Measurements from ENCODE around the gene PLCB3. TPM values are rescaled to one million over a fixed set of nuclear protein-coding genes. Genes with fewer than 3 reads are reported as not detected.

The PLCB3 gene
- total RNA-seq, 1 donor = 25.3 TPM

GRCh38 chr11:64233913-64234586 lies 17.3 kb upstream of the PLCB3 start, which contains the start of gene VEGFB:
Gene VEGFB, plus strand, starts transcription at chr11:64234584. Its CDS starts 250 bp downstream, at chr11:64234834.
- H3K4me3 ChIP-seq (ENCODE audit: insufficient read depth, low read length) = peak within 1 kb of the TSS; percentile 77
- no peak within 1 kb of the TSS for H3K27ac ChIP-seq (ENCODE audit: low read depth, low read length)
- no peak within 1 kb of the TSS for H2AFZ ChIP-seq (ENCODE audit: low read length)
- H3K4me2 ChIP-seq (ENCODE audit: insufficient read depth, low read length) = peak within 1 kb of the TSS; percentile 83
- H3K27me3 ChIP-seq (ENCODE audit: insufficient read depth, low read length) = no peaks in the 10 kb centered on the region
- peaks cover 17% of the 10 kb centered on the region for H3K4me1 ChIP-seq (ENCODE audit: insufficient read depth, low read length)
- H4K20me1 ChIP-seq (ENCODE audit: insufficient read depth, low read length) = peaks cover 8% of the 10 kb centered on the region
- DNase-seq (ENCODE audit: insufficient read length, low spot score, missing footprints) = peak; percentile 94
- no peaks in the 10 kb centered on the region for H3K9me3 ChIP-seq (ENCODE audit: low read depth, low read length)
- peaks cover 10% of the 10 kb centered on the region for H3K79me2 ChIP-seq (ENCODE audit: insufficient read depth, low read length)
- TF ChIP-seq, protein P1, sequence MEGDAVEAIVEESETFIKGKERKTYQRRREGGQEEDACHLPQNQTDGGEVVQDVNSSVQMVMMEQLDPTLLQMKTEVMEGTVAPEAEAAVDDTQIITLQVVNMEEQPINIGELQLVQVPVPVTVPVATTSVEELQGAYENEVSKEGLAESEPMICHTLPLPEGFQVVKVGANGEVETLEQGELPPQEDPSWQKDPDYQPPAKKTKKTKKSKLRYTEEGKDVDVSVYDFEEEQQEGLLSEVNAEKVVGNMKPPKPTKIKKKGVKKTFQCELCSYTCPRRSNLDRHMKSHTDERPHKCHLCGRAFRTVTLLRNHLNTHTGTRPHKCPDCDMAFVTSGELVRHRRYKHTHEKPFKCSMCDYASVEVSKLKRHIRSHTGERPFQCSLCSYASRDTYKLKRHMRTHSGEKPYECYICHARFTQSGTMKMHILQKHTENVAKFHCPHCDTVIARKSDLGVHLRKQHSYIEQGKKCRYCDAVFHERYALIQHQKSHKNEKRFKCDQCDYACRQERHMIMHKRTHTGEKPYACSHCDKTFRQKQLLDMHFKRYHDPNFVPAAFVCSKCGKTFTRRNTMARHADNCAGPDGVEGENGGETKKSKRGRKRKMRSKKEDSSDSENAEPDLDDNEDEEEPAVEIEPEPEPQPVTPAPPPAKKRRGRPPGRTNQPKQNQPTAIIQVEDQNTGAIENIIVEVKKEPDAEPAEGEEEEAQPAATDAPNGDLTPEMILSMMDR (IDR thresholded peaks at IDR 0.05; ENCODE audit: extremely low read depth, low read depth, low read length) = no peak
- H3K36me3 ChIP-seq (ENCODE audit: insufficient read depth, low read length) = peaks cover 5% of the 10 kb centered on the region

DNA sequence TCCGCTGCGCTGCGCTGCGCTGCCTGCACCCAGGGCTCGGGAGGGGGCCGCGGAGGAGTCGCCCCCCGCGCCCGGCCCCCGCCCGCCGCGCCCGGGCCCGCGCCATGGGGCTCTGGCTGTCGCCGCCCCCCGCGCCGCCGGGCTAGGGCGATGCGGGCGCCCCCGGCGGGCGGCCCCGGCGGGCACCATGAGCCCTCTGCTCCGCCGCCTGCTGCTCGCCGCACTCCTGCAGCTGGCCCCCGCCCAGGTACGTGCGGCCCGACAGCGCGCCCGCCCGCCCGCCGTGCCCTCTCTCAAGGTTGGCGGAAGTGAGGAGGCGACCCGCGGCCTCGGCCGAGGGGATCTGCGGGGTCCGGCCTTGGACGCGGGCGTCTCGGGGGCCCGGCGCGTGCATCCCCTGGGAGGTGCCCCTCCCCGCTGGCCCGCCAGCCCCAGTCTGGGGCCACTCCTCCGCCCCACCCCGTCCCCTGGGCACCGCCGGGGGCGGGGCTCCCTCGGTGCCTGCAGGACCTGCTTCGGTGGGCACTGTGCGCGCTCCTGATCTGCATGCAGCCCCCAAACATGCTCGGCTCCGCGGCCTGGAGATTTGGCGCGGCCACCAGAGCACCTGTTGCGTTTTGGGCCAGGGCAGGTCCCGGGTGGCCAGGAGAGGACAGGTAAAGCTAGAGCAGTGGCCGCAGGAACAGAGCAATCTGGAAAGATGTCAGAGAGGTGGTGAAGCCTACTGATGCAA lies 16.5 kb upstream of the PLCB3 start:
- TF ChIP-seq, protein P1 (IDR thresholded peaks at IDR 0.05; ENCODE audit: extremely low read depth, low read depth, low read length) = no peak
- Histone ChIP-seq H4K20me1 (ENCODE audit: insufficient read depth, low read length) (peaks cover 8% of the 10 kb centered on the region), H3K4me2 (ENCODE audit: insufficient read depth, low read length) (peak overlapping the region; percentile 82), H2AFZ (ENCODE audit: low read length) (no peak overlapping the region), H3K27ac (ENCODE audit: low read depth, low read length) (no peak overlapping the region), H3K4me1 (ENCODE audit: insufficient read depth, low read length) (peaks cover 14% of the 10 kb centered on the region), H3K36me3 (ENCODE audit: insufficient read depth, low read length) (peaks cover 5% of the 10 kb centered on the region), H3K4me3 (ENCODE audit: insufficient read depth, low read length) (peak overlapping the region; percentile 77), H3K27me3 (ENCODE audit: insufficient read depth, low read length) (no peaks in the 10 kb centered on the region), H3K9me3 (ENCODE audit: low read depth, low read length) (no peaks in the 10 kb centered on the region), H3K79me2 (ENCODE audit: insufficient read depth, low read length) (peaks cover 8% of the 10 kb centered on the region)
- DNase-seq (ENCODE audit: insufficient read length, low spot score, missing footprints) = peak; percentile 92

DNA sequence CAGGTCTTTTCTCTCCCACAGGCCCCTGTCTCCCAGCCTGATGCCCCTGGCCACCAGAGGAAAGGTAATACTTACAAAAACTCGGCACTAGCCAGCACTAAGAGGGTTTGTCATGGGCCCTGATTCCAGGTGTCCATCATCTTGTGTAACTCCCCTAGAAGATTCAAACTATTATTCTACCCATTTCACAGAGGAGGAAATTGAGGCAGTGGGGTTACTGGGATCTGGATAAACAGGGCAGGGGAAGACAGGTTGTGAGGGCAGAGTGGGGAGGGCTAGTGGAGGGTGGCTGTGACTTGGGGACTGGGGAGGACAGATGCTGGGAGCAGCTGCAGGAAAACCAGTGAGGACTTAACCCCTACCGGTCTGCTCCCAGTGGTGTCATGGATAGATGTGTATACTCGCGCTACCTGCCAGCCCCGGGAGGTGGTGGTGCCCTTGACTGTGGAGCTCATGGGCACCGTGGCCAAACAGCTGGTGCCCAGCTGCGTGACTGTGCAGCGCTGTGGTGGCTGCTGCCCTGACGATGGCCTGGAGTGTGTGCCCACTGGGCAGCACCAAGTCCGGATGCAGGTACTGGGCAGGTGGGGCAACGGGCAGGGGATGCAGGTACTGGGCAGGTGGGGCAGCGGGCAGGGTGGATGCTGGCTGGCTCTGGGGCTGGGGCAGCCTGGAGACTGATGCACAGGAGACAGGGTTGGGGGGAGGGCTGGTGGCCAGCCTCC lies 15.7 kb upstream of the PLCB3 start:
- peaks cover 8% of the 10 kb centered on the region for H4K20me1 ChIP-seq (ENCODE audit: insufficient read depth, low read length)
- H3K27me3 ChIP-seq (ENCODE audit: insufficient read depth, low read length) = no peaks in the 10 kb centered on the region
- H2AFZ ChIP-seq (ENCODE audit: low read length) = no peak overlapping the region
- no peak overlapping the region for H3K27ac ChIP-seq (ENCODE audit: low read depth, low read length)
- TF ChIP-seq, protein P1 (IDR thresholded peaks at IDR 0.05; ENCODE audit: extremely low read depth, low read depth, low read length) = no peak
- H3K9me3 ChIP-seq (ENCODE audit: low read depth, low read length) = no peaks in the 10 kb centered on the region
- peaks cover 5% of the 10 kb centered on the region for H3K36me3 ChIP-seq (ENCODE audit: insufficient read depth, low read length)
- peaks cover 19% of the 10 kb centered on the region for H3K4me1 ChIP-seq (ENCODE audit: insufficient read depth, low read length)
- peak overlapping the region; percentile 77 for H3K4me3 ChIP-seq (ENCODE audit: insufficient read depth, low read length)
- H3K4me2 ChIP-seq (ENCODE audit: insufficient read depth, low read length) = peak overlapping the region; percentile 82
- peaks cover 8% of the 10 kb centered on the region for H3K79me2 ChIP-seq (ENCODE audit: insufficient read depth, low read length)
- no peak for DNase-seq (ENCODE audit: insufficient read length, low spot score, missing footprints)
